ENCODE data around the gene TBX15. TPM values are rescaled to one million over a fixed set of nuclear protein-coding genes. Genes with fewer than 3 reads are reported as not detected.

The TBX15 gene
- total and polyA plus RNA-seq, 10 donors: 0.06 to 0.32 (median 0.11) TPM; not detected in 4

GRCh38 chr1:118841521-118841920, 146.6 kb downstream of the TBX15 start:
- no peak overlapping the region for H3K4me3 ChIP-seq
- intact Hi-C loops (cut with DNase I; ENCODE audit: low total_unique reads): no loop called here

More at GRCh38 chr1:118841521-118841920, 146.6 kb downstream of the TBX15 start:
- Histone ChIP-seq H3K27ac (no peak overlapping the region), H3K36me3 (no peaks in the 10 kb centered on the region), H3K4me1 (no peaks in the 10 kb centered on the region), H3K9me3 (no peaks in the 10 kb centered on the region), H3K27me3 (replicated peaks in 1 of 7) (no peaks in the 10 kb centered on the region)
- DNase-seq: no peak
- TF ChIP-seq POLR2AphosphoS5 (IDR thresholded peaks at IDR 0.05) (no peak), POLR2A (IDR thresholded peaks at IDR 0.05) (no peak), CTCF (IDR thresholded peaks at IDR 0.05 in 8 of 11, conservative IDR thresholded peaks at IDR 0.05 in 3 of 11) (no peak)

Small RNA genes within 50 kb of the gene (small RNA-seq; reads per million reads assigned to genes)
- 0 reads per million in 4 donors for gene AL139420.2

Other genes starting within 250 kb of the TBX15 start
- 10 to 100 TPM in 4 of 7 donors, 1 to 10 TPM in 3; 7.6 to 13.0 (median 10.5) TPM for gene WARS2, start 152.3 kb upstream of the TBX15 start, total RNA-seq
- 1 to 10 TPM; 2.9 to 4.4 (median 4.0) TPM for gene WARS2, start 152.3 kb upstream of the TBX15 start, polyA plus RNA-seq

All from spleen (tissue), 11 donors.